ENCODE measurements around the gene ANKRD34A.
A peak's percentile ranks its signal among the peaks of the same experiment; 100 is the strongest.

The ANKRD34A gene

GRCh38 chr1:145979746-145980456 lies 15.5 kb upstream of the ANKRD34A start:
- TF ChIP-seq CTCF (IDR thresholded peaks at IDR 0.05), result no peak

- no peak for TF ChIP-seq CTCF (IDR thresholded peaks at IDR 0.05)
Measured at GRCh38 chr1:145978854-145979745, 14.7 kb upstream of the ANKRD34A start.

- no peak for TF ChIP-seq CTCF (IDR thresholded peaks at IDR 0.05)
Measured at GRCh38 chr1:145978471-145978853, 14.1 kb upstream of the ANKRD34A start.

- peak; percentile 89 for TF ChIP-seq CTCF (IDR thresholded peaks at IDR 0.05)
Measured at GRCh38 chr1:145977486-145978470, 13.4 kb upstream of the ANKRD34A start.

GRCh38 chr1:145977016-145977415 lies 12.6 kb upstream of the ANKRD34A start:
- no peak for TF ChIP-seq CTCF (IDR thresholded peaks at IDR 0.05)

- TF ChIP-seq CTCF (IDR thresholded peaks at IDR 0.05), result no peak
Measured at GRCh38 chr1:145975216-145975615, 10.8 kb upstream of the ANKRD34A start.

- no peak for TF ChIP-seq CTCF (IDR thresholded peaks at IDR 0.05)
Measured at GRCh38 chr1:145974721-145975120, 10.3 kb upstream of the ANKRD34A start.
